IgD-negative memory B cell (primary cell): ENCODE results near the gene NDC1. TPM values are rescaled to one million over a fixed set of nuclear protein-coding genes. Genes with fewer than 3 reads are reported as not detected.
"Not testable (repeated sequence)": the region's sequence is repeated elsewhere in the genome, so short reads cannot be mapped to it uniquely, and the experiment has no call there.

Experiments
- H3K27ac Mint-ChIP-seq, 3 donors: one replicate each; pipeline ENCODE4 v1.8.0; 2020 to 2022; ENCODE audit warnings: mild to moderate bottlenecking in 3 of 3, mixed read lengths in 3 of 3, moderate library complexity in 1 of 3
- H3K27me3 Mint-ChIP-seq: one replicate; pipeline ENCODE4 v1.8.0; 2021; ENCODE audit warnings: mixed read lengths
- H3K36me3 Mint-ChIP-seq: one replicate; pipeline ENCODE4 v1.8.0; 2020; ENCODE audit warnings: mild to moderate bottlenecking, mixed read lengths
- H3K4me1 Mint-ChIP-seq, 3 donors: one replicate each; pipeline ENCODE4 v1.8.0; 2020 to 2022; ENCODE audit warnings: mixed read lengths in 3 of 3, mild to moderate bottlenecking in 1 of 3
- H3K4me3 Mint-ChIP-seq, 4 donors: one replicate each; pipeline ENCODE4 v1.8.0; 2020 to 2022; ENCODE audit warnings: mild to moderate bottlenecking in 4 of 4, mixed read lengths in 4 of 4, moderate library complexity in 3 of 4
- H3K9me3 Mint-ChIP-seq, 3 donors: one replicate each; pipeline ENCODE4 v1.8.0; 2020 to 2021; ENCODE audit warnings: mixed read lengths in 3 of 3, mild to moderate bottlenecking in 1 of 3
- polyA plus RNA-seq: library from polyadenylated mRNA; unstranded; fragments of 300-500 nt; fragmentation: Illumina TruSeq; gene quantifications from one replicate; pipeline ENCODE4 v1.2.3, GENCODE V29; 2021

NDC1 gene
- polyA plus RNA-seq, 1 donor from 2014 or later = 6.8 TPM

DNA sequence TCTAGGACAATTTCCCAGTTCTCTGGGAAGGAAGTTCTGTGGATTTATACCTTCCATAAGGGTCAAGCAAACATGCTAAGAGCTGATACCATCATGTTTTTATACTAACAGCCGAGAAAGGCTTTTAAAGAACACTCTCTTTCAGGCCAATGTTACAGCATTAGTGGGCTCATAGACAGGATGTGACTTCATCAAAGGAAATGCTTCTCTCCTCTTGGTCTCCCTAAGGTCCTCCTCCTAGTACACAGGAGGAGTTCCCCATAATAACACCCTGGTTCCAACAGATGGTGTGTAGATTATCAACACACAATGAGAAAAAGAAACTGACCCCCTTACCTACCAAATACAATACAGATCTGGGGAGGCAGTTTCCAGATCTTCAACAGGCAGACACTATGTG is 72.4 kb downstream of the NDC1 start:
- peak overlapping the region in 1 of 3 donors; percentile 31 for H3K27ac Mint-ChIP-seq
- peaks cover 0 to 16% (median 3%) of the 10 kb centered on the region in 3 donors for H3K9me3 Mint-ChIP-seq
- peaks cover 0 to 3% (median 1%) of the 10 kb centered on the region in 3 donors for H3K4me1 Mint-ChIP-seq
- H3K36me3 Mint-ChIP-seq = peaks cover 2% of the 10 kb centered on the region
- H3K4me3 Mint-ChIP-seq = no peak overlapping the region
- H3K27me3 Mint-ChIP-seq = no peaks in the 10 kb centered on the region

- Mint-ChIP-seq H3K4me3 (peak overlapping the region in 1 of 4 donors; percentile 33), H3K9me3 (peaks cover 0 to 16% (median 3%) of the 10 kb centered on the region in 3 donors), H3K36me3 (peaks cover 5% of the 10 kb centered on the region), H3K27me3 (no peaks in the 10 kb centered on the region), H3K4me1 (peaks cover 0 to 3% (median 1%) of the 10 kb centered on the region in 3 donors), H3K27ac (no peak overlapping the region)
Measured at GRCh38 chr1:53763911-53764310, 74.2 kb downstream of the NDC1 start.

- Mint-ChIP-seq H3K27ac (no peak overlapping the region), H3K4me1 (peaks cover 0 to 3% (median 1%) of the 10 kb centered on the region in 3 donors), H3K36me3 (peaks cover 5% of the 10 kb centered on the region)
Measured at GRCh38 chr1:53763461-53763860, 74.6 kb downstream of the NDC1 start.

DNA sequence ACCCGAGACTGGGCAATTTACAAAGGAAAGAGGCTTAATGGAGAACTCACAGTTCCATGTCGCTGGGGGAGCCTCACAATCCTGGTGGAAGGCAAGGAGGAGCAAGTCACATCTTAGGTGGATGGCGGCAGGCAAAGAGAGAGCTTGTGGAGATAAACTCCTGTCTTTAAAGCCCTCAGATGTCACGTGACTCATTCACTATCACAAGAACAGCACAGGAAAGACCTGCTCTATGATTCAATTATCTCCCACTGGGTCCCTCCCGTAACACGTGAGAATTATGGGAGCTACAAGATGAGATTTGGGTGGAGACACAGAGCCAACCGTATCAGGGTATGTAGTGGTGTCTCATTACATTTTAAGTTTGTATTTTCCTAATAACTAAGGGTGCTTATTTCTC is 77.6 kb downstream of the NDC1 start:
- H3K27ac Mint-ChIP-seq, H3K27me3 Mint-ChIP-seq, H3K4me1 Mint-ChIP-seq, H3K4me3 Mint-ChIP-seq: not testable (repeated sequence)
- H3K36me3 Mint-ChIP-seq = peaks cover 10% of the 10 kb centered on the region
- H3K9me3 Mint-ChIP-seq = peaks cover 0 to 16% (median 3%) of the 10 kb centered on the region in 3 donors

More at GRCh38 chr1:53763461-53763860, 74.6 kb downstream of the NDC1 start:
- Mint-ChIP-seq H3K4me3 (no peak overlapping the region), H3K9me3 (peaks cover 0 to 16% (median 3%) of the 10 kb centered on the region in 3 donors), H3K27me3 (no peaks in the 10 kb centered on the region)

DNA sequence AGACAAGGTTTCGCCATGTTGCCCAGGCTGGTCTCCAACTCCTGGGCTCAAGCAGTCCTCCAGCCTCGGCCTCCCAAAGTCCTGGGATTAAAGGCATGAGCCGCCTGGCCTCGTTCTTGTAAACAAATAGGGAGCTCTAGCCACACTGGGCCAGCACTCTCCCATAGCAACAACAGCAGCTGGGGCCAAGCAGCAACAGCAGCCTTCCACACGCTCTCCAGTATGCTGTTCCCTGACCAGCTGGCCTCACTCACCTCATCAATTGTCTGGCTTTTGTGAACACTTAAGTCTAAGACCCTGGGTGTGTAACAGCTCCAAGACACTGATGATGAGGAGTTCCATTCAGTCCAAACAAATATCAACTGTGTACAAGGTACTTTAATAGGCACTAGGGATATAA is 82.2 kb downstream of the NDC1 start:
- Mint-ChIP-seq H3K27ac (no peak overlapping the region), H3K4me1 (no peaks in the 10 kb centered on the region), H3K36me3 (peaks cover 8% of the 10 kb centered on the region), H3K9me3 (no peaks in the 10 kb centered on the region), H3K27me3 (no peaks in the 10 kb centered on the region), H3K4me3 (no peak overlapping the region)

DNA sequence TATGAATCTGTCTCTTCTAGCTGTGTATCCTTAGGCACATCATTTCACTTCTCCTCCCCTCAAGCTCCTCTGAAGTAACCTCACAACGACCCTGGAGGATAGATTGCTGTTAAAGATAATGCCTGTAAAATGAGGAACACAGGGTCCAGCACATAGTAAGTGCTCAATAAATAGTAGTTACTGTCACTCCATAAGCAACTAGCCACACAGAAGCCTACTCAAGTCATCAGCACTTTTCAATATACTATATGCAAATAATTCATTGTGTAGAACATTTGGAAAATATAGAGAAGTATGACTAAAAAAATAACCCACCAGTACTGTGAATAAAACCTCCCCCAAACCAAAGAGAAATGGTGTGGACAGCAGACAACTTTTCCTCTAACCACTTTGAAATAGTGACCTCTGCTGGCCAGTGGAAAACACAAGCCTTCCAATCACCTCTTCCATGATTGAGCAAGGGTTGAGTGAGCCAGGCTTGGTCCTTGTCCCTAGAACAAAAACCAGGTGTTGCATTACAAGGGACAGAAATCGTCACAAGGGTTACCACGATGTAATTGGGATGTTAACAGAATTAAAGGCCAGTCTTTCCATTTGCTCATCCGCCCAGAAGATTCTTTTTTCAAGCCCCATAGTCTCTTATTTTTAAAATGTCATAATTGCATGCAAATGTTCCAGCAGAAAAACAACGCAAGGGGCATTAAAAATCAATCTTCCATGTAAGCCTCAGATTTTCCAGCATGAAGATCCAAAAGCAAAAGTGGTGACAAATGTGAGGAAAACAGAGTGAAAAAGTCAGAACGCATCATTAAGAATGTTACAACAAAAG is 83.4 kb downstream of the NDC1 start:
- Mint-ChIP-seq H3K27ac (no peak overlapping the region), H3K4me3 (no peak overlapping the region), H3K27me3 (no peaks in the 10 kb centered on the region), H3K4me1 (no peaks in the 10 kb centered on the region), H3K9me3 (no peaks in the 10 kb centered on the region), H3K36me3 (peaks cover 7% of the 10 kb centered on the region)

GRCh38 chr1:53752281-53752680 is 85.8 kb downstream of the NDC1 start:
- Mint-ChIP-seq H3K36me3 (peaks cover 4% of the 10 kb centered on the region), H3K27ac (no peak overlapping the region), H3K27me3 (no peaks in the 10 kb centered on the region), H3K4me1 (no peaks in the 10 kb centered on the region), H3K9me3 (peaks cover 0 to 2% (median 0%) of the 10 kb centered on the region in 3 donors), H3K4me3 (no peak overlapping the region)

GRCh38 chr1:53747841-53748240 is 90.3 kb downstream of the NDC1 start:
- peaks cover 7% of the 10 kb centered on the region for H3K36me3 Mint-ChIP-seq
- peaks cover 10% of the 10 kb centered on the region for H3K27me3 Mint-ChIP-seq
- H3K9me3 Mint-ChIP-seq = peaks cover 1 to 4% (median 2%) of the 10 kb centered on the region in 3 donors
- no peaks in the 10 kb centered on the region for H3K4me1 Mint-ChIP-seq
- no peak overlapping the region for H3K4me3 Mint-ChIP-seq
- no peak overlapping the region for H3K27ac Mint-ChIP-seq

- peaks cover 0 to 5% (median 0%) of the 10 kb centered on the region in 3 donors for H3K4me1 Mint-ChIP-seq
- H3K36me3 Mint-ChIP-seq = peaks cover 4% of the 10 kb centered on the region
- H3K4me3 Mint-ChIP-seq = peak overlapping the region in 3 of 4 donors; percentile 60 to 83 (median 74)
- peaks cover 39% of the 10 kb centered on the region for H3K27me3 Mint-ChIP-seq
- peaks cover 2 to 5% (median 3%) of the 10 kb centered on the region in 3 donors for H3K9me3 Mint-ChIP-seq
- no peak overlapping the region for H3K27ac Mint-ChIP-seq
Measured at GRCh38 chr1:53740621-53741105, 97.4 kb downstream of the NDC1 start.

- Mint-ChIP-seq H3K27ac (no peak within 1 kb of the TSS), H3K4me3 (peak within 1 kb of the TSS; percentile 76 to 87 (median 85)), H3K4me1 (peaks cover 0 to 5% (median 0%) of the 10 kb centered on the region in 3 donors), H3K27me3 (peaks cover 48% of the 10 kb centered on the region), H3K36me3 (peaks cover 2% of the 10 kb centered on the region), H3K9me3 (peaks cover 2 to 5% (median 3%) of the 10 kb centered on the region in 3 donors)
Measured at GRCh38 chr1:53739109-53739681, 98.9 kb downstream of the NDC1 start, which contains the start of gene GLIS1. TSS of gene GLIS1 (minus strand) at chr1:53739164. CDS start at chr1:53738064, 1,100 bp downstream.

DNA sequence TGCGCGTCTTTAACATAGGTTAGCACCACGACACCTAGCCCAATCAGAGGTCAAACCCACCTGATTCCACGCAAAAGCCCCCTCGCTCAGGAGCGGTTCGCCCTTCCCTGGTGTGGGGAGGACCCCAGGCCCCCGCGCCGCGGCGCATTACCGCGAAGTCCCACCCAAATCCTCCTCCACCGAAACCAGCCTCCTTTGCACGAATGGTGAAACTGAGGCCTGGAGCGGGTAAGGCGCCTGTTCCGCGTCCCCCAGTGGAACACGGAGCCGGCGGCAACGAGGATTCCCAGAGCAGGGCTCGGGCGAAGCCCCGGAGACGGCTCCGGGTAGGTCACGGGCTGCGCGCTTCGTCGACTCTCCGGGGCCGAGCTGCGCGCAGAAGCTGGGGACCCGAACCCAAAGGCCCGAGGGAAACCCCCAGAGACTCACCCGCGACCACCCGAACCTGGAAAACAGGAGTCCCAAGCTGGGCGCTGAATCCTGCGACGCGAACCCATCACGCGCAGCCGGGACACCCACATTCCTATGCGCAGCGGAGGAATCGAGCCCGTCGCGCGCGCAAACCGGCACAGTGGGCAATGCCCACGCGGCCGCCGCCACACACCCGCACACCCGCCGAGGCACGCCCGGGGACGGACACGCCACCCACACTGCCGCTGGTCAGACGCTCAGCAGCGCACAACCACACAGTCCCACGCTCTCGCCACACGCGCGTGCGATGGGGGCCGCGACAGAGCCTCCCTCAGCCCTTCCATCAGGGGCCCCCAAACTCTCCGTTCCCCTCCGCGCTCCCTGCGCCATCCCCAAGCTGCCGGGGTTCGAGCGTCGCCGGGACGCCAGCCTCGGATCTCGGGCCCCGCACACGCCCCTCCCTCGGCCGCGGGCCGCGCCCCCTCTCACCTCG is 99.6 kb downstream of the NDC1 start:
- peak overlapping the region in 3 of 4 donors; percentile 39 to 71 (median 55) for H3K4me3 Mint-ChIP-seq
- no peak overlapping the region for H3K27ac Mint-ChIP-seq
- H3K9me3 Mint-ChIP-seq = peaks cover under 1 to 5% (median 3%) of the 10 kb centered on the region in 3 donors
- peaks cover 0 to 5% (median 0%) of the 10 kb centered on the region in 3 donors for H3K4me1 Mint-ChIP-seq
- peaks cover 50% of the 10 kb centered on the region for H3K27me3 Mint-ChIP-seq
- H3K36me3 Mint-ChIP-seq = peaks cover 2% of the 10 kb centered on the region

DNA sequence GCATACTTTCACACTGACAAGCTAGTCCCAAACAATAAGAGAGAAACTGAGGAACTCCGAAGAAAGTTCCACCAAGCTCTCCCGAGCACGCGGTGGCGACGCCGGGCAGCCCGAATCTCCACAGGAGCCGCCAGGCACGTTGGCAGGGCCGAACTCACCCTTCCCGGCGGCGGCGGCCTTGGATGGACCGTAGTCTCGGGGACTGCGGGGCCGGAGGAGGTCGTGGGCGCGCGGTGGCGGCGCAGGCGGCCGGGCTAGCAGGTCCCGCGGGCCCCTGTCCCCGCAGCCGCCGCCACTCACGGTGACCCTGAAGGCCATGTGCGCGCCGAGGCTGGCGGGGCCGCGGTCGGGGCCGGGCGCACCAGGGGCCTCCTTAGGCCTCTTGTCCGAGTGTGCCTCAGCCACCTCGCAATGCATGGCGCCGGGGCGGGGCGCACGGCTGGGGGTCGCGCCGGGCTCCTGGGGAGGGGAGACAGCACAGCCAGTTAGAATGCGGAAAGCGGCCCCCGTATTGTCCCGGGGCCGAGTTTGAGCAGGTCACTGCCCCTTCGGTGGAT is 100.4 kb downstream of the NDC1 start:
- H3K9me3 Mint-ChIP-seq = peaks cover 0 to 2% (median under 1%) of the 10 kb centered on the region in 3 donors
- peaks cover under 1% of the 10 kb centered on the region for H3K36me3 Mint-ChIP-seq
- no peak overlapping the region for H3K27ac Mint-ChIP-seq
- H3K27me3 Mint-ChIP-seq = peaks cover 43% of the 10 kb centered on the region
- peaks cover 0 to 5% (median 0%) of the 10 kb centered on the region in 3 donors for H3K4me1 Mint-ChIP-seq
- peak overlapping the region; percentile 52 to 86 (median 74) for H3K4me3 Mint-ChIP-seq

DNA sequence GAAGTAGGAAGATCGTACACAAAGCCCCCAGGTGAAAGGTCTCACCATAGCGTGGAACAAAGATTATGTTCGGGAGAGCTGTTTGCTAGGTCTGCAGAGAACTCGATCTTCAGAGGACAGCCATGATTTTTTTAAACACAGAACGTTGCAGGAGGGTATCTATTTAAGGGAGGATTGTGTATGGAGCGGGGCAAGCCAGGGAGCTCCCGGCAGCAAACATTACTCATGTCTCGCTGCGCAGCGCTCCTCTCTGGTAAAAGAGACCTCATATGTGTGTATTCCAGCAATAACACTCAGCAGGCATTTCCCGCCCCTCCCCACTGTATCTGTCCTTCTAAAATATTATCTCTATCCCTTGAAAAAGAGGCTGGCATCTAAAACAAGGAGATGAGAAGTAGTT is 101.8 kb downstream of the NDC1 start:
- Mint-ChIP-seq H3K27me3 (peaks cover 43% of the 10 kb centered on the region), H3K27ac (no peak overlapping the region), H3K4me3 (no peak overlapping the region), H3K9me3 (no peaks in the 10 kb centered on the region), H3K36me3 (no peaks in the 10 kb centered on the region), H3K4me1 (peaks cover 0 to 5% (median 0%) of the 10 kb centered on the region in 3 donors)

- Mint-ChIP-seq H3K4me3 (no peak overlapping the region), H3K27me3 (peaks cover 43% of the 10 kb centered on the region), H3K9me3 (no peaks in the 10 kb centered on the region), H3K36me3 (no peaks in the 10 kb centered on the region), H3K27ac (no peak overlapping the region), H3K4me1 (peaks cover 0 to 5% (median 0%) of the 10 kb centered on the region in 3 donors)
Measured at GRCh38 chr1:53735681-53736080, 102.4 kb downstream of the NDC1 start.
